ENCODE data around the gene PPP2R3A. TPM values are rescaled to one million over a fixed set of nuclear protein-coding genes. Genes with fewer than 3 reads are reported as not detected.

Gene PPP2R3A
- total RNA-seq, 6 experiments from 2014 or later: 1.0 to 3.2 (median 1.7) TPM

DNA sequence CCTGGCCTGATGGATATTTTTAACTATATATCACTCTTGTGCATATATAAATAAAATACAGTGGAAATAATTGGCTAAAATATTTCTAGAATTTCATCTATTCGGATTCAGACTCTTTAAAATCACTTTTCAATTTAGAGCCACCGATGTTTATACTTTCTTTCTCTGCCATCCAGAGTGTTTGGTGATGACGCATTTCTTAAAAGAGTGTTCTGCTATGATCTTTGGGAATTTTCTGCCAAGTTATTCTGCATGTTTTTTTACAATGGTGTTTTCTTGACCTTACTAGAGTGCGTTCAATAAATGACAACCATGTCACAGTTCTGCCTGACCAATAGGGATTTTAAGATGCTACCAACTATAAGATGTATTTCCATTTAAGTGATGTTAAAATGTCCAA lies 30.2 kb downstream of the PPP2R3A start:
- Histone ChIP-seq H3K9me3 (no peaks in the 10 kb centered on the region), H3K27me3 (no peaks in the 10 kb centered on the region), H3K4me1 (no peaks in the 10 kb centered on the region), H3K27ac (no peak overlapping the region), H3K4me3 (no peak overlapping the region), H3K36me3 (no peaks in the 10 kb centered on the region)
- ATAC-seq (no peak), DNase-seq (no peak)
- TF ChIP-seq, protein P1, sequence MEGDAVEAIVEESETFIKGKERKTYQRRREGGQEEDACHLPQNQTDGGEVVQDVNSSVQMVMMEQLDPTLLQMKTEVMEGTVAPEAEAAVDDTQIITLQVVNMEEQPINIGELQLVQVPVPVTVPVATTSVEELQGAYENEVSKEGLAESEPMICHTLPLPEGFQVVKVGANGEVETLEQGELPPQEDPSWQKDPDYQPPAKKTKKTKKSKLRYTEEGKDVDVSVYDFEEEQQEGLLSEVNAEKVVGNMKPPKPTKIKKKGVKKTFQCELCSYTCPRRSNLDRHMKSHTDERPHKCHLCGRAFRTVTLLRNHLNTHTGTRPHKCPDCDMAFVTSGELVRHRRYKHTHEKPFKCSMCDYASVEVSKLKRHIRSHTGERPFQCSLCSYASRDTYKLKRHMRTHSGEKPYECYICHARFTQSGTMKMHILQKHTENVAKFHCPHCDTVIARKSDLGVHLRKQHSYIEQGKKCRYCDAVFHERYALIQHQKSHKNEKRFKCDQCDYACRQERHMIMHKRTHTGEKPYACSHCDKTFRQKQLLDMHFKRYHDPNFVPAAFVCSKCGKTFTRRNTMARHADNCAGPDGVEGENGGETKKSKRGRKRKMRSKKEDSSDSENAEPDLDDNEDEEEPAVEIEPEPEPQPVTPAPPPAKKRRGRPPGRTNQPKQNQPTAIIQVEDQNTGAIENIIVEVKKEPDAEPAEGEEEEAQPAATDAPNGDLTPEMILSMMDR (IDR thresholded peaks at IDR 0.05): no peak
- no peak for TF ChIP-seq POLR2A (IDR thresholded peaks at IDR 0.05)
- intact Hi-C loops (cut with DNase I): no loop called here
- 81% methylated on average over 4 of the region's 4 CpGs for WGBS (ENCODE audit: insufficient coverage, low coverage, low lambda C conversion rate, missing lambda C conversion rate)

DNA sequence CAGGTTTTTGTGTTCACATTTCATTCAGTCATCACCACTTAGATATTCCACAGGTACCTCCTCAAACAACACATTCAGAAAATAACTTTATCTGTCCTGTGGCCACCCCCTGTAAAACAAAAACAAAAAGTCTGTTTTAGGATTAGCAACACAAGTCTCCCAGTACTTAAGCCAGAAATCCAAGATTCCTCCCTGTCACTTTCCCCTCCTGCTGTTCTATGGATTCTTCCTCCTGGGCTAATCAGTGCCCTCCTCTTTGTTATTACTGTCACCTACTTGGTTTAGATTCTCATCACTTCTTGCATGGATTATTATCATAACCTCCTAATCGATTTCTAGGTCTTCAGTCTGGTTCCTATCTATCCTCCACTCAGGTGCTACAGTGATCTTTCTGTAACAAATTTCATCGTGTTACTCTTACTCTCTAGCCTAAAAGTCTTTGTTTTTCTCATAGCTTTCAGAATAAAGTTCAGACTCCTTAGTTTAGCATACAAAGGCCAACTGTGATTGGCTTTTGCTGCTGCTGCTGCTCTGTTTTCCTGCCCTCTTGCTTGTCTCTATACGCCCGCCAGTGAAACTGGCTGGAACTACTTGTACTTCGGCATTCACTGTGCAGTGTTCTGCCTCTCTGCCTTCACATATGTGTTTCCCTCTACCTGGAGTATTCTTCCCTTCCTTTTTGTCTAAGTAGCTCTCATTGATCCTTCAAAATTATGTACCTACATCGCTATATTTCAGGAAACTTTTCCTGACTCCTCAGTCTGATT lies 32.2 kb downstream of the PPP2R3A start:
- TF ChIP-seq, protein P1 (IDR thresholded peaks at IDR 0.05): no peak
- TF ChIP-seq POLR2A (IDR thresholded peaks at IDR 0.05): no peak

DNA sequence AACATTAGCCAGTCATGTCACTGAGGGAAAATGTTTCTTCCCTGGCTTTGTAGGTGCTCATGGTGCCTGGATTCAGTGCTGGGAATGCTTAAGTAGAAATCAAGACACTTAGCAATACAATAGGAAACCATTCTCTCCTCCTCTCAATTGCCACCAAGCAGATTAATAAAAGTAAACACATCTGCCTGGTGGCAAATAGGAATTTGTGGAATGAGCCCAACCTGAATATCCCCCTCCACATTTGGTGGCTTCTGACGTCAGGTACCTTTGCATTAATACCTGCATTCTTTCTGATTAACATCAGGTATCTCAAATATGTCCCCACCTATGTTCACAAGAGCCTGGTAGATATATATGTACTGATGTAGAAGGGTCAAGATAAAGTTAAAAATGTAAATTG lies 42.7 kb downstream of the PPP2R3A start:
- Histone ChIP-seq H3K36me3 (no peaks in the 10 kb centered on the region), H3K4me1 (no peaks in the 10 kb centered on the region), H3K4me3 (no peak overlapping the region), H3K9me3 (no peaks in the 10 kb centered on the region), H3K27me3 (no peaks in the 10 kb centered on the region), H3K27ac (no peak overlapping the region)
- intact Hi-C loops (cut with DNase I): no loop called here
- WGBS (ENCODE audit: insufficient coverage, low coverage, low lambda C conversion rate, missing lambda C conversion rate): 73% methylated on average over 1 of the region's 1 CpG
- TF ChIP-seq, protein P1 (IDR thresholded peaks at IDR 0.05): no peak
- no peak for TF ChIP-seq POLR2A (IDR thresholded peaks at IDR 0.05)
- DNase-seq (no peak), ATAC-seq (no peak)

More for the DNA sequence above, 32.2 kb downstream of the PPP2R3A start:
- H3K27me3 ChIP-seq: no peaks in the 10 kb centered on the region
- no peak overlapping the region for H3K27ac ChIP-seq
- DNase-seq (no peak), ATAC-seq (no peak)
- intact Hi-C loops (cut with DNase I): no loop called here
- no peak overlapping the region for H3K4me3 ChIP-seq
- no peaks in the 10 kb centered on the region for H3K36me3 ChIP-seq
- no peaks in the 10 kb centered on the region for H3K4me1 ChIP-seq
- no peaks in the 10 kb centered on the region for H3K9me3 ChIP-seq
- 83% methylated on average over 6 of the region's 6 CpGs for WGBS (ENCODE audit: insufficient coverage, low coverage, low lambda C conversion rate, missing lambda C conversion rate)

DNA sequence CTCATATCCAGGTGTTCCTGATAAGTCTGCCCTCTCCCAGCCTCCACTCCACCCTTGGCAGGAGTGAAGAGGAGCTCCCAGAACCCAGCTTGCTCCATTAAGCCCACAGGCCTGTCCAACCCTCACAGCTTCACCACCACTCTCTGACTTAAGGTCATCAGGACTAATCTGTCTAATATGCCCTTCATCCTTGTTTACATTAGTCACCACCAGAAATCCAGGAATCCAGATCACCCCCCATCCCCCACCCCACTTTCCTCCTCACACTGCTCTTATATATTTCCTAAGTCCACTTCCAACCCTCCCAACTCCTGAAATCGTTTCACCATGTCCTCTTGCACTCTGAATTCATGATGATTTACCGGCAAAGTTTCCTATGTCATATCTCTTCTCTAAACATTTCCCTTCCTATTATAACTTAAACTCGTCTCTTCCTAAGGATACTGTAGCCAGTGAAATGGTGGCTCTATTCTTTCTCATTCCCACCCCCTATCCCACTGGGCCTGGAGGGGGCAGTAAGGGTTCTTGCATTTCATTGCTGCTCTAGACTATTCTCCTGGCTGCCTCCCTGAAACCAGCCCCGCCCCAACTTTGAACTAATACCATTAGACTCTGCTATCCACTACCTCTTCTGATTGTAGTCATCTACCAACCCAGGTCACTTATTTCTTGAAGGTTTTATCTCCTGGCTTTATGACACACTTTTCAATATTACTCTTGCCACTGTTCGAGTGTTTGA lies 43.4 kb downstream of the PPP2R3A start:
- no peak for TF ChIP-seq POLR2A (IDR thresholded peaks at IDR 0.05)
- TF ChIP-seq, protein P1 (IDR thresholded peaks at IDR 0.05): no peak
- DNase-seq (no peak), ATAC-seq (no peak)
- Histone ChIP-seq H3K27me3 (no peaks in the 10 kb centered on the region), H3K4me3 (no peak overlapping the region), H3K9me3 (no peaks in the 10 kb centered on the region), H3K36me3 (no peaks in the 10 kb centered on the region), H3K27ac (no peak overlapping the region), H3K4me1 (no peaks in the 10 kb centered on the region)
- intact Hi-C loops (cut with DNase I): no loop called here
- WGBS (ENCODE audit: insufficient coverage, low coverage, low lambda C conversion rate, missing lambda C conversion rate): 81% methylated on average over 5 of the region's 5 CpGs

Measured in right lobe of liver (tissue), 6 donors.